K562 (cell line): ENCODE data around the gene CACNA1S. TPM values are rescaled to one million over a fixed set of nuclear protein-coding genes. Genes with fewer than 3 reads are reported as not detected.
A peak's percentile ranks its signal among the peaks of the same experiment; 100 is the strongest.

Source experiments
- ARID2 ChIP-seq: fragments of 450-650 bp; IDR thresholded peaks from 2 replicates; pipeline ENCODE4 v1.6.1; 2017; ENCODE audit warnings: antibody characterized with exemption, mild to moderate bottlenecking
- CSDE1 ChIP-seq, 2 experiments: fragments of 450-650 bp; IDR thresholded peaks; 2 replicates each; pipeline ENCODE4 v1.6.1; 2016; ENCODE audit warnings: mild to moderate bottlenecking in 1 of 2
- FOXK1 ChIP-seq: sonication (generic); formaldehyde crosslinking; IDR thresholded peaks from 2 replicates; pipeline ENCODE4 v1.8.0; 2022; ENCODE audit warnings: missing genetic modification reagents, mild to moderate bottlenecking, borderline replicate concordance
- HLTF ChIP-seq: fragments of 450-650 bp; IDR thresholded peaks from 2 replicates; pipeline ENCODE4 v1.6.1; 2016
- LARP7 ChIP-seq: fragments of 450-650 bp; IDR thresholded peaks from 2 replicates; pipeline ENCODE4 v1.6.1; 2016
- MITF ChIP-seq: IDR thresholded peaks from 2 replicates; pipeline ENCODE4 v1.6.1; 2014; ENCODE audit warnings: antibody characterized with exemption
- NR0B1 ChIP-seq: fragments of 450-650 bp; IDR thresholded peaks from one replicate; pipeline ENCODE4 v1.6.1; 2018; ENCODE audit warnings: mild to moderate bottlenecking, moderate library complexity; ENCODE audit not compliant: partially characterized antibody
- PCBP2 ChIP-seq: fragments of 200-400 bp; formaldehyde crosslinking; IDR thresholded peaks from 2 replicates; pipeline ENCODE4 v1.6.1; 2018; ENCODE audit warnings: low read length, low read depth, mild to moderate bottlenecking, moderate library complexity; ENCODE audit not compliant: poor library complexity, severe bottlenecking
- PHF8 ChIP-seq: fragments of 200-600 bp; sonication (generic); IDR thresholded peaks from 2 replicates; pipeline ENCODE4 v1.6.1; 2012; ENCODE audit warnings: mixed run types, mild to moderate bottlenecking, inconsistent platforms, low read length, moderate library complexity, borderline replicate concordance
- SMARCC2 ChIP-seq: fragments of 450-650 bp; IDR thresholded peaks from 2 replicates; pipeline ENCODE4 v1.6.1; 2017; ENCODE audit warnings: antibody characterized with exemption, moderate library complexity, mild to moderate bottlenecking, low read depth
- TCF7L2 ChIP-seq: fragments of 150-350 bp; IDR thresholded peaks from 2 replicates; pipeline ENCODE4 v1.6.1; 2016; ENCODE audit warnings: low read depth, mild to moderate bottlenecking, low read length, moderate library complexity
- ZMIZ1 ChIP-seq, 2 experiments: fragments of 150-350 bp in 1 of 2; IDR thresholded peaks; 2 replicates each; pipeline ENCODE4 v1.6.1; 2012 to 2016; ENCODE audit warnings: low read depth in 2 of 2, low read length in 2 of 2, mild to moderate bottlenecking in 1 of 2, moderate library complexity in 1 of 2
- polyA plus RNA-seq, 8 experiments: library from polyadenylated mRNA; depleted of rRNA in 4 of 8; stranded (reverse) in 5 of 8; unstranded in 3 of 8; fragments of >200 nt; fragmentation: Nextera tagmentation in 2 of 8; fragmentation: Illumina TruSeq in 1 of 8; extraction: Ambion mirVana in 2 of 8; extraction: Trizol in 1 of 8; gene quantifications; 2 replicates each; pipeline versions ENCODE4 v1.2.1 to v1.2.3, GENCODE V29; 2011 to 2014; ENCODE audit warnings: inconsistent platforms in 1 of 8, missing spikeins in 1 of 8
- total RNA-seq, 7 experiments: library from RNA; depleted of rRNA in 6 of 7; stranded (reverse); fragments of >200 nt in 6 of 7; fragmentation: Illumina TruSeq in 2 of 7; extraction: Trizol in 2 of 7; gene quantifications; 2 replicates each; pipeline versions ENCODE4 v1.2.1 to v1.2.3, GENCODE V29; 2011 to 2021; ENCODE audit warnings: low replicate concordance in 1 of 7

The CACNA1S gene
- total and polyA plus RNA-seq, 9 of the 15 experiments (the other 6 are each of a cell fraction or from before 2014, with no cell fraction given) = not detected

GRCh38 chr1:201007481-201007880 lies 104.7 kb downstream of the CACNA1S start (continued):
- TF ChIP-seq NR0B1 (no peak), LARP7 (0 out of 2 replicates have a peak, but pooled peaks have one; percentile 54), ARID2 (no peak), PCBP2 (no peak), FOXK1 (CRISPR knock-in tag) (no peak), CSDE1 (IDR thresholded peaks at IDR 0.05) (0 out of 4 replicates have a peak, but pooled peaks of 1 of the 2 experiments have one; percentile 44), TCF7L2 (no peak), HLTF (0 out of 2 replicates have a peak, but pooled peaks have one; percentile 29), MITF (no peak), ZMIZ1 (IDR thresholded peaks at IDR 0.05; ENCODE audit: low read depth in 2 of 2, low read length in 2 of 2) (no peak), SMARCC2 (no peak), PHF8 (no peak)
- TF ChIP-seq, all 486 proteins: peak for 8
